WERI-Rb-1 (cell line): ENCODE results near the gene DHRS3.
A peak's percentile ranks its signal among the peaks of the same experiment; 100 is the strongest.

Source experiments
- DNase-seq: peaks from one replicate; pipeline ENCODE4 v3.0.0-alpha.2; 2020
- H3K27ac ChIP-seq: fragments of 250-450 bp; sonication (Bioruptor Pico); 2 replicates; pipeline ENCODE4 v1.5.1; 2020; ENCODE audit warnings: mild to moderate bottlenecking, moderate library complexity
- H3K27me3 ChIP-seq: fragments of 250-450 bp; sonication (Bioruptor Pico); 2 replicates; pipeline ENCODE4 v1.5.1; 2021; ENCODE audit warnings: mild to moderate bottlenecking, low read depth, moderate library complexity; ENCODE audit not compliant: insufficient read depth, severe bottlenecking
- H3K36me3 ChIP-seq: fragments of 250-450 bp; sonication (Bioruptor Pico); 2 replicates; pipeline ENCODE4 v1.5.1; 2020; ENCODE audit warnings: mild to moderate bottlenecking, moderate library complexity
- H3K4me3 ChIP-seq: 2 replicates; pipeline ENCODE4 v1.5.1; 2011; ENCODE audit warnings: low read depth, mild to moderate bottlenecking, control low read depth, low read length
- H3K9me3 ChIP-seq: fragments of 250-450 bp; sonication (Bioruptor Pico); 2 replicates; pipeline ENCODE4 v1.5.1; 2021; ENCODE audit warnings: mild to moderate bottlenecking, moderate library complexity; ENCODE audit not compliant: severe bottlenecking
- CTCF ChIP-seq: IDR thresholded peaks from 2 replicates; pipeline ENCODE4 v1.5.1; 2011; ENCODE audit warnings: low read depth, mild to moderate bottlenecking, control low read depth, inconsistent platforms, low read length

Gene DHRS3

GRCh38 chr1:12617901-12618660 is at the start of gene DHRS3:
Gene DHRS3 (minus strand): TSS chr1:12618210. CDS start chr1:12617348, 862 bp downstream.
- Histone ChIP-seq H3K4me3 (peak within 1 kb of the TSS; percentile 56), H3K27ac (no peak within 1 kb of the TSS), H3K27me3 (peaks cover 84% of the 10 kb centered on the region), H3K36me3 (no peaks in the 10 kb centered on the region), H3K9me3 (no peaks in the 10 kb centered on the region)
- DNase-seq, result peak; percentile 65
- no peak for TF ChIP-seq CTCF

- Histone ChIP-seq H3K36me3 (no peaks in the 10 kb centered on the region), H3K27ac (no peak overlapping the region), H3K27me3 (peaks cover 73% of the 10 kb centered on the region), H3K9me3 (peaks cover 7% of the 10 kb centered on the region), H3K4me3 (no peak overlapping the region)
- no peak for DNase-seq
- TF ChIP-seq CTCF, result no peak
These were observed 48.2 kb upstream of the DHRS3 start for GRCh38 chr1:12666141-12666735.

- Histone ChIP-seq H3K4me3 (no peak overlapping the region), H3K36me3 (no peaks in the 10 kb centered on the region), H3K27me3 (peaks cover 72% of the 10 kb centered on the region), H3K27ac (no peak overlapping the region), H3K9me3 (peaks cover 7% of the 10 kb centered on the region)
- TF ChIP-seq CTCF, result no peak
- no peak for DNase-seq
These were observed 47.5 kb upstream of the DHRS3 start for GRCh38 chr1:12665511-12665910.

GRCh38 chr1:12662556-12662955 is 44.5 kb upstream of the DHRS3 start:
- TF ChIP-seq CTCF, result no peak
- Histone ChIP-seq H3K9me3 (peaks cover 7% of the 10 kb centered on the region), H3K4me3 (no peak overlapping the region), H3K36me3 (no peaks in the 10 kb centered on the region), H3K27ac (no peak overlapping the region), H3K27me3 (peaks cover 85% of the 10 kb centered on the region)
- no peak for DNase-seq

- TF ChIP-seq CTCF, result no peak
- peaks cover 7% of the 10 kb centered on the region for H3K9me3 ChIP-seq
- H3K4me3 ChIP-seq, result no peak overlapping the region
- peaks cover 84% of the 10 kb centered on the region for H3K27me3 ChIP-seq
- H3K27ac ChIP-seq, result no peak overlapping the region
- H3K36me3 ChIP-seq, result no peaks in the 10 kb centered on the region
- no peak for DNase-seq
These were observed 43.7 kb upstream of the DHRS3 start for GRCh38 chr1:12661606-12662219.
